ENCODE measurements around the gene FMN2. TPM values are rescaled to one million over a fixed set of nuclear protein-coding genes. Genes with fewer than 3 reads are reported as not detected.

Gene FMN2
- total RNA-seq, 2 donors from 2014 or later: 26.9 to 27.2 TPM

GRCh38 chr1:240310226-240310925 is 218.7 kb downstream of the FMN2 start:
- H3K36me3 ChIP-seq (ENCODE audit: control insufficient read depth, insufficient read depth, low read length): peaks cover 37% of the 10 kb centered on the region

DNA sequence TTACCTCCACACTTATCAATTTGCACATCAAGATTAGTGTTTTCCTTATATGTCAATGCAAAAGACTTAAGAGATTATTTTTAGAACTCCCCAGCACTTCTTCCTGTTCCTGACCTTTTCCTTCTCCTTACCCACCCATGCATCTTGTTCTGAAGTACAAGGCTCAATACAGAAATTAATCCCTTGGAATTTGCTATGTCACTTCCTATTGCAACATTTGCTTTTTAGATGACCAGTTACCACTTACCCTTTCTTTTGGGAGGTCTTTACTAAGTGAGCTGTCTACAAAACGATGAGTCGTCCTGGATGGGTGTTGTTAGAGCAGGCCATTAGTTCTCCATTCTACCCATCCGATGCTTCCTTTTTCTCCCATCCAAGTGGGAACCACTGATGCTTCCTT is 221.2 kb downstream of the FMN2 start:
- H3K27me3 Mint-ChIP-seq (ENCODE audit: insufficient read depth): no peaks in the 10 kb centered on the region
- Histone ChIP-seq H3K9ac (ENCODE audit: extremely low read depth, low read length, poor library complexity, severe bottlenecking) (no peak overlapping the region), H3K4me1 (ENCODE audit: control insufficient read depth, insufficient read depth, low read length) (peaks cover 6% of the 10 kb centered on the region), H3K9me3 (ENCODE audit: control insufficient read depth, low read length) (no peaks in the 10 kb centered on the region), H3K4me3 (ENCODE audit: low read length) (no peak overlapping the region), H3K27ac (ENCODE audit: low read depth, low read length) (no peak overlapping the region), H3K36me3 (ENCODE audit: control insufficient read depth, insufficient read depth, low read length) (peaks cover 34% of the 10 kb centered on the region), H3K27me3 (ENCODE audit: control insufficient read depth, insufficient read depth, low read length, poor library complexity, severe bottlenecking) (no peaks in the 10 kb centered on the region)
- WGBS, 2 experiments (ENCODE audit: insufficient coverage in 1 of 2, insufficient read length in 1 of 2): 77% methylated on average over 3 of the region's 3 CpGs; no CpG with 5 or more reads in 1 of the 2 experiments
- TF ChIP-seq, protein P1, sequence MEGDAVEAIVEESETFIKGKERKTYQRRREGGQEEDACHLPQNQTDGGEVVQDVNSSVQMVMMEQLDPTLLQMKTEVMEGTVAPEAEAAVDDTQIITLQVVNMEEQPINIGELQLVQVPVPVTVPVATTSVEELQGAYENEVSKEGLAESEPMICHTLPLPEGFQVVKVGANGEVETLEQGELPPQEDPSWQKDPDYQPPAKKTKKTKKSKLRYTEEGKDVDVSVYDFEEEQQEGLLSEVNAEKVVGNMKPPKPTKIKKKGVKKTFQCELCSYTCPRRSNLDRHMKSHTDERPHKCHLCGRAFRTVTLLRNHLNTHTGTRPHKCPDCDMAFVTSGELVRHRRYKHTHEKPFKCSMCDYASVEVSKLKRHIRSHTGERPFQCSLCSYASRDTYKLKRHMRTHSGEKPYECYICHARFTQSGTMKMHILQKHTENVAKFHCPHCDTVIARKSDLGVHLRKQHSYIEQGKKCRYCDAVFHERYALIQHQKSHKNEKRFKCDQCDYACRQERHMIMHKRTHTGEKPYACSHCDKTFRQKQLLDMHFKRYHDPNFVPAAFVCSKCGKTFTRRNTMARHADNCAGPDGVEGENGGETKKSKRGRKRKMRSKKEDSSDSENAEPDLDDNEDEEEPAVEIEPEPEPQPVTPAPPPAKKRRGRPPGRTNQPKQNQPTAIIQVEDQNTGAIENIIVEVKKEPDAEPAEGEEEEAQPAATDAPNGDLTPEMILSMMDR (conservative IDR thresholded peaks at IDR 0.05): no peak
- no peaks in the 10 kb centered on the region for H3K9me3 Mint-ChIP-seq
- H3K4me1 Mint-ChIP-seq: peaks cover 29% of the 10 kb centered on the region
- H3K36me3 Mint-ChIP-seq (ENCODE audit: low read depth): peaks cover 15% of the 10 kb centered on the region
- no peak overlapping the region for H3K4me3 Mint-ChIP-seq
- peak overlapping the region; percentile 56 for H3K27ac Mint-ChIP-seq
- no peak for DNase-seq

More at GRCh38 chr1:240310226-240310925, 218.7 kb downstream of the FMN2 start:
- no CpG with 5 or more reads among the region's 1 CpG for WGBS, 2 experiments (ENCODE audit: insufficient coverage in 1 of 2, insufficient read length in 1 of 2)
- DNase-seq: no peak
- Histone ChIP-seq H3K27me3 (ENCODE audit: control insufficient read depth, insufficient read depth, low read length, poor library complexity, severe bottlenecking) (no peaks in the 10 kb centered on the region), H3K4me1 (ENCODE audit: control insufficient read depth, insufficient read depth, low read length) (peaks cover 9% of the 10 kb centered on the region), H3K9ac (ENCODE audit: extremely low read depth, low read length, poor library complexity, severe bottlenecking) (no peak overlapping the region), H3K9me3 (ENCODE audit: control insufficient read depth, low read length) (peaks cover 7% of the 10 kb centered on the region), H3K27ac (ENCODE audit: low read depth, low read length) (no peak overlapping the region), H3K4me3 (ENCODE audit: low read length) (no peak overlapping the region)
- Mint-ChIP-seq H3K36me3 (ENCODE audit: low read depth) (peaks cover 11% of the 10 kb centered on the region), H3K27ac (no peak overlapping the region), H3K9me3 (peaks cover 4% of the 10 kb centered on the region), H3K4me1 (peaks cover 35% of the 10 kb centered on the region), H3K27me3 (ENCODE audit: insufficient read depth) (no peaks in the 10 kb centered on the region), H3K4me3 (no peak overlapping the region)
- TF ChIP-seq, protein P1 (conservative IDR thresholded peaks at IDR 0.05): no peak

- H3K9ac ChIP-seq (ENCODE audit: extremely low read depth, low read length, poor library complexity, severe bottlenecking): no peak overlapping the region
- H3K4me3 ChIP-seq (ENCODE audit: low read length): no peak overlapping the region
- peaks cover 15% of the 10 kb centered on the region for H3K36me3 Mint-ChIP-seq (ENCODE audit: low read depth)
- H3K4me1 Mint-ChIP-seq: peaks cover 23% of the 10 kb centered on the region
- no peaks in the 10 kb centered on the region for H3K27me3 Mint-ChIP-seq (ENCODE audit: insufficient read depth)
- H3K9me3 ChIP-seq (ENCODE audit: control insufficient read depth, low read length): no peaks in the 10 kb centered on the region
- no peak overlapping the region for H3K27ac Mint-ChIP-seq
- no peak for DNase-seq
- peaks cover 29% of the 10 kb centered on the region for H3K36me3 ChIP-seq (ENCODE audit: control insufficient read depth, insufficient read depth, low read length)
- no peaks in the 10 kb centered on the region for H3K27me3 ChIP-seq (ENCODE audit: control insufficient read depth, insufficient read depth, low read length, poor library complexity, severe bottlenecking)
- no peak overlapping the region for H3K27ac ChIP-seq (ENCODE audit: low read depth, low read length)
- H3K9me3 Mint-ChIP-seq: no peaks in the 10 kb centered on the region
- 94 to 100% methylated on average over 2 to 3 of the region's 3 CpGs for WGBS, 2 experiments (ENCODE audit: insufficient coverage in 1 of 2, insufficient read length in 1 of 2)
- H3K4me3 Mint-ChIP-seq: no peak overlapping the region
- no peaks in the 10 kb centered on the region for H3K4me1 ChIP-seq (ENCODE audit: control insufficient read depth, insufficient read depth, low read length)
- TF ChIP-seq, protein P1 (conservative IDR thresholded peaks at IDR 0.05): no peak
Observed at GRCh38 chr1:240314845-240315801, 223.4 kb downstream of the FMN2 start.

Measured in endodermal cell (in vitro differentiated cells).